ENCODE measurements around the gene TPX2.
A peak's percentile ranks its signal among the peaks of the same experiment; 100 is the strongest.

Gene TPX2

DNA sequence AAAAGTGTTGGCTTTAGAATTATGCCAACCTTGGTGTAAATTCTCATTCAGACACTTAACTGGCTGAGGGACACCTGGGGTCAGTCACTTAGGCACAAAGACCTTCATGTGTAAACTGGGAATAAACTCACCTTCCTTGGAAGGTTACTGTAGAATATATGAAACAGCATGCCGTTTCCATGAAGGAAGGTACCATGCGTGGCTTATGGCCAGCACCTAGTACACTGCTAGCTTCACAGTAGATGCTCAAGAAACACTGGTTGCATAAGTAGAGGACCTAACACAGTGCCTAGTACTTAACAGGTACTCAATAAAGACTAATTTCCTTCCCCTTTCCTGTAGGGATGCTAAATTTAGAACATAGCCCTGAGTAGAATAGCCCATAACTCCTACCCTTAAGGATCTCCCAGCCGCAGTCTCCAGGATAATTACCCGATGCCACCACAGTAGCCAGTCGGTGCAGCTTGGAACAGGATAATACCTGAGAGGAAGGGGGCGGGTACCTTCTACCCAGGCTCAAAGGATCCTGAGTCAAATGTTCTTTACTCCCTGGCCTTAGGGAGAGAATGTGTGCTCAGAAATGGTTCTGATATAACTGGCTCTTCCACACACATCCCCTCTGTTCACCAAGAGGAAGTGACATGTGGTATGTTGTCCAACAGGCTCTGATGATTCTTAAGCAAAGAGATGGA lies 20.0 kb upstream of the TPX2 start:
- H3K36me3 ChIP-seq (ENCODE audit: insufficient read depth, low read length) = peaks cover 57% of the 10 kb centered on the region
- peak overlapping the region; percentile 78 for H3K4me3 ChIP-seq (ENCODE audit: low read depth, low read length, poor library complexity, severe bottlenecking)

DNA sequence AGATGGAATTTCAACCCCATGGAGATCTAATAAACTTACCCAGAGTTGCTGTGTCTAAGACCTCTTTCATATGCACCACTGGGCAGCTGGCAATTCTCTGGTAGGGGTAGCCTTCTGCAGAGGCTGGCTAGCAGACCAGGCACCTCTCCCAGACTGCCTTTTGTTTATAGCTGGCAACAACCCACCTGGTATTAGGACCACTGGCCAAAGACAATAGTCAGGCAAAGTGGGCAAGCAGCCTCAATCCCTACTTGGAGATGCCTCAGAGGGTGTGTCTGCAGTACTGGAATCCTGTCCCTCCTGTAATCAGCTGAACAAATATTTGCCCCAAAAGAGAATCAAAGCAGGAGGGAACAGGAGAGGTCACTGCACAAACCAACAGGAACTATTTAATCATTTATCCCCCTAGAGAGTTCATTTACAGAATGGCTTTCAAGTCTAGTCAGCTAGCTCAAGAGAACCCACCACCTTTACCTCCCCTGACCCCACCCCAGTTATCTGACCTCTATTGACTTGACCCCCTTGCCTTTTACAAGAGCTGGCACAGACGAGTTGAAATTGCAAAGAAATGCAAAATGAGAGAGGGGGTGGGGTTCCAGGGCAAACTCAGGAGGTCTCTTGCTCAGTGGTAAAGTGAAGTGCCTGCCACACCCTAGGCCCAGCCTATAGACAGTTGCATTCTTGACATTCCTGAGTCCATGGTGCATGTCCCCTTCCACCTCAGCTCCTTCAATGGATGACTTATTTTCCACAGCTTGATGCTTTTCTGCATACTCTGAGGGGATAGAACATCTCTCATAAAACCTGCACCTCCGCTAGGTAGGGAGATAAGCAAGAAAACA lies 19.2 kb upstream of the TPX2 start:
- TF ChIP-seq, protein P1, sequence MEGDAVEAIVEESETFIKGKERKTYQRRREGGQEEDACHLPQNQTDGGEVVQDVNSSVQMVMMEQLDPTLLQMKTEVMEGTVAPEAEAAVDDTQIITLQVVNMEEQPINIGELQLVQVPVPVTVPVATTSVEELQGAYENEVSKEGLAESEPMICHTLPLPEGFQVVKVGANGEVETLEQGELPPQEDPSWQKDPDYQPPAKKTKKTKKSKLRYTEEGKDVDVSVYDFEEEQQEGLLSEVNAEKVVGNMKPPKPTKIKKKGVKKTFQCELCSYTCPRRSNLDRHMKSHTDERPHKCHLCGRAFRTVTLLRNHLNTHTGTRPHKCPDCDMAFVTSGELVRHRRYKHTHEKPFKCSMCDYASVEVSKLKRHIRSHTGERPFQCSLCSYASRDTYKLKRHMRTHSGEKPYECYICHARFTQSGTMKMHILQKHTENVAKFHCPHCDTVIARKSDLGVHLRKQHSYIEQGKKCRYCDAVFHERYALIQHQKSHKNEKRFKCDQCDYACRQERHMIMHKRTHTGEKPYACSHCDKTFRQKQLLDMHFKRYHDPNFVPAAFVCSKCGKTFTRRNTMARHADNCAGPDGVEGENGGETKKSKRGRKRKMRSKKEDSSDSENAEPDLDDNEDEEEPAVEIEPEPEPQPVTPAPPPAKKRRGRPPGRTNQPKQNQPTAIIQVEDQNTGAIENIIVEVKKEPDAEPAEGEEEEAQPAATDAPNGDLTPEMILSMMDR (IDR thresholded peaks at IDR 0.05; ENCODE audit: low read length) = no peak
- no peak for TF ChIP-seq EZH2 (IDR thresholded peaks at IDR 0.05; ENCODE audit: borderline replicate concordance, low read length)
- Histone ChIP-seq H3K4me1 (ENCODE audit: insufficient read depth, low read length, severe bottlenecking) (peaks cover 61% of the 10 kb centered on the region), H4K20me1 (ENCODE audit: insufficient read depth, low read length) (no peaks in the 10 kb centered on the region)

More for the DNA sequence above, 20.0 kb upstream of the TPX2 start:
- Histone ChIP-seq H3K79me2 (ENCODE audit: insufficient read depth, low read length) (peaks cover 56% of the 10 kb centered on the region), H3K9me2 (ENCODE audit: low read depth, low read length) (no peaks in the 10 kb centered on the region), H3K4me2 (ENCODE audit: low read length) (peak overlapping the region; percentile 92), H3F3A (ENCODE audit: insufficient read depth, low read length) (no peaks in the 10 kb centered on the region), H3K9ac (ENCODE audit: low read length) (peak overlapping the region; percentile 91), H3K27me3 (ENCODE audit: insufficient read depth, low read length) (no peaks in the 10 kb centered on the region), H2AFZ (ENCODE audit: low read length) (no peak overlapping the region), H3K9me3 (ENCODE audit: low read length) (no peaks in the 10 kb centered on the region), H4K20me1 (ENCODE audit: insufficient read depth, low read length) (no peaks in the 10 kb centered on the region), H3K27ac (ENCODE audit: low read depth, low read length, poor library complexity, severe bottlenecking) (peak overlapping the region; percentile 91), H3K4me1 (ENCODE audit: insufficient read depth, low read length, severe bottlenecking) (peaks cover 66% of the 10 kb centered on the region)
- TF ChIP-seq, protein P1 (IDR thresholded peaks at IDR 0.05; ENCODE audit: low read length) = no peak
- TF ChIP-seq EZH2 (IDR thresholded peaks at IDR 0.05; ENCODE audit: borderline replicate concordance, low read length) = no peak

GRCh38 chr20:31720486-31721407 lies 18.3 kb upstream of the TPX2 start:
- Histone ChIP-seq H2AFZ (ENCODE audit: low read length) (no peak overlapping the region), H3K9me2 (ENCODE audit: low read depth, low read length) (no peaks in the 10 kb centered on the region), H3K79me2 (ENCODE audit: insufficient read depth, low read length) (peaks cover 56% of the 10 kb centered on the region), H3K4me3 (ENCODE audit: low read depth, low read length, poor library complexity, severe bottlenecking) (peak overlapping the region; percentile 78), H3K9me3 (ENCODE audit: low read length) (no peaks in the 10 kb centered on the region), H3K27ac (ENCODE audit: low read depth, low read length, poor library complexity, severe bottlenecking) (peak overlapping the region; percentile 91), H3K4me1 (ENCODE audit: insufficient read depth, low read length, severe bottlenecking) (peaks cover 57% of the 10 kb centered on the region), H3K4me2 (ENCODE audit: low read length) (peak overlapping the region; percentile 92), H3F3A (ENCODE audit: insufficient read depth, low read length) (no peaks in the 10 kb centered on the region), H3K36me3 (ENCODE audit: insufficient read depth, low read length) (peaks cover 44% of the 10 kb centered on the region), H3K27me3 (ENCODE audit: insufficient read depth, low read length) (no peaks in the 10 kb centered on the region), H4K20me1 (ENCODE audit: insufficient read depth, low read length) (no peaks in the 10 kb centered on the region), H3K9ac (ENCODE audit: low read length) (peak overlapping the region; percentile 91)
- TF ChIP-seq, protein P1 (IDR thresholded peaks at IDR 0.05; ENCODE audit: low read length) = peak; percentile 51; the same call in 1 of the 2 replicates
- no peak for TF ChIP-seq EZH2 (IDR thresholded peaks at IDR 0.05; ENCODE audit: borderline replicate concordance, low read length)

More for the DNA sequence above, 19.2 kb upstream of the TPX2 start:
- no peaks in the 10 kb centered on the region for H3F3A ChIP-seq (ENCODE audit: insufficient read depth, low read length)
- H3K36me3 ChIP-seq (ENCODE audit: insufficient read depth, low read length) = peaks cover 50% of the 10 kb centered on the region
- peak overlapping the region; percentile 92 for H3K4me2 ChIP-seq (ENCODE audit: low read length)
- H3K79me2 ChIP-seq (ENCODE audit: insufficient read depth, low read length) = peaks cover 56% of the 10 kb centered on the region
- no peaks in the 10 kb centered on the region for H3K9me3 ChIP-seq (ENCODE audit: low read length)
- peak overlapping the region; percentile 91 for H3K9ac ChIP-seq (ENCODE audit: low read length)
- H2AFZ ChIP-seq (ENCODE audit: low read length) = no peak overlapping the region
- peak overlapping the region; percentile 78 for H3K4me3 ChIP-seq (ENCODE audit: low read depth, low read length, poor library complexity, severe bottlenecking)
- no peaks in the 10 kb centered on the region for H3K27me3 ChIP-seq (ENCODE audit: insufficient read depth, low read length)
- no peaks in the 10 kb centered on the region for H3K9me2 ChIP-seq (ENCODE audit: low read depth, low read length)
- H3K27ac ChIP-seq (ENCODE audit: low read depth, low read length, poor library complexity, severe bottlenecking) = peak overlapping the region; percentile 91
